HG02870 (cell line): ENCODE data around the gene EPB41L4A.

Experiments
- ATAC-seq: cut with Tn5 transposase; IDR thresholded peaks from one replicate; pipeline ENCODE4 v1.9.1; 2021; ENCODE audit warnings: mild to moderate bottlenecking, moderate library complexity; ENCODE audit not compliant: unreplicated experiment

Gene EPB41L4A

DNA sequence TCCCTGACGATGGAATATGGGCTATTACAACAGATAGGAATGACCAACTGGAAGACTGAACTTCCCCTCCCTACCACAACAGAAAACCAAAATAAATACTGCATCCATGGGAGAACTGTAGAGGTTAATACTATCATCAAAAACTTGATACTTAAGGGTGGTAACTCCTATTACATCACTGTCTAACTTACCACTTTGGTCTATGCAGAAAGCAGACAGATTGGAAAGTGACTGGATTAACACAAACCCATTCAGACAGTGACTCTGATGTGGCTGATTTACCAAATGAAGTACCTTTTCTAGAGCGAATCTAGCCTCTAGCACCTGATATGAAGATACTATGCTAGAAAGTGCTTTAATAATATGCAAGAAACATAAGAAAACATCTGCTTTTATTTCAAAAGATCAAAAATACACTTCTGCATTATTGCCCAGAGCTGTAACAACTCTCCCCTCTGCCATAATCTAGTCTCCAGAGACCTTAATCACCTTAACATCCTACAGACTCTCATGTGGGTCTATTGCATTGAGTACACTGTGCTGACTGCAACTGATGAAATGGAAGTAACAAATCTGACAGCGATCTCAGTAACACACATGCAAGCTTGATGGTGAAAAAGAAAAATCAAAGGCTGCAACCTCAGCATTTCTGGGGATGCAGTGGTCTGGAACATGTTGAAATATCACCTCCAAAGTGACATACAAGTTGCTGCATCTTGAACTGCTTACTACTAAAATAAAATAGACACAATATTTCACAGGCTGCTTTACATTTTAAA is 62.7 kb downstream of the EPB41L4A start:
- ATAC-seq = no peak

DNA sequence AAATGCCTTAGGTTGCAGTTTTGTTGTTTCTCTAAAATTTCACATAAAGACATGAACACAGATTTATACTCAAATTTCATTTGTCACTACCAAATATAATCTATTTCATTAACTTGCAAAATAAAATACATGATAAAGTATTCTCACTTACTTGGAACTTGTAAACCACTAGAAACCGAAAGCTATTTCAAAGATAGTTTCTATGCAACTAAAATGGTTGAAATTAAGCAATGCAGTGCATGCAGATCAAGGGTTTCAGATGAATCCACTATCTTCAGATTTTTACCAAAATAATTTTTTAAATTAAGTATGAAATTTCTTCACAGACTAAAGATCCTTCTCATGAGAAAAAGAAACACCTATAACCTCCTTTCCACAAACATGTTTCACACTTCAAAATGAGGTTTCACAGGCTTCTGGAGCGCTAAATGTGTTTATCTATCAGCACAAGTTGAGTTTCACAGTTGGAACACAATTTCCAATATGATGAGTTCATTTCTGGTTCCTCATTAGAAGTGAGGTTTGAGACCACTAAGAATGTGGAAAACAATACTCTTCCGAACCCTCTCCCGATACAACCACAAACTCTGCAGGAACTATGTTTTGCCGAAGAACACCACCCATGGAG is 63.9 kb downstream of the EPB41L4A start:
- no peak for ATAC-seq

DNA sequence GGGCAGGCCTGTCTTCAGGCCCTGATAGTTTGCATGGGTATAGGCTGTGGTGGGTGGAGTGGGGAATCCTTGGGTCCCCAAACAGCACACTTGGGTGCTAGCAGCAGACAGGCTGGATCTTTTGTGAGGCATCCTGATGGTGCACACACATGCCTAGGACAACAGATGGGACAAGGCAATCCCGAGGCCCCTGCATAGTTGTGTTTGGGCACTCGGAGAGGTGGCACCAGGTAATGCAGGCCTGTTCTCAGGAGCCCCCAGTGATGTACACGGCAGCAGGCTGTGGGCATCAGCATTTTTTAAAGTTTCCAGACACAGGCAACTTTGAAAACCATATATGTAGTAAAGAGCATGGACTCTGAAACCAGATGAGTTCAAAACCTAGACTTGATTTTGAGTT is 65.4 kb downstream of the EPB41L4A start:
- no peak for ATAC-seq

DNA sequence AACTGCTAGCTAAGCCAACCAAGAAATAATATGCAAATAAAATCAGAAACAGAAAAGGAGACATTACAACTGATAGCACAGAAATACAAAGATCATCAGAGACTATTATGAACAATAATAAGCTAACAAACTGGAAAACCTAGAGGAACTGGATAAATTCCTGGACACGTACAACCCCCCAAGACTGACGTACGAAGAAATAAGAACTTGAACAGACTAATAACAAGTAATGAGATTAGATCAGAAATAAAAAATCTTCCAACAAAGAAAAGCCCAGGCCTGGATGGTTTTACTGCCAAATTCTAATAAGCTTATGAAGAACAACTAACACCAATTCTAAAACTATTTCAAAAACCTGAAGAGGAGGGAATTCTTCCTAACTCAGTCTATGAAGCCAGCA is 67.9 kb downstream of the EPB41L4A start:
- no peak for ATAC-seq

DNA sequence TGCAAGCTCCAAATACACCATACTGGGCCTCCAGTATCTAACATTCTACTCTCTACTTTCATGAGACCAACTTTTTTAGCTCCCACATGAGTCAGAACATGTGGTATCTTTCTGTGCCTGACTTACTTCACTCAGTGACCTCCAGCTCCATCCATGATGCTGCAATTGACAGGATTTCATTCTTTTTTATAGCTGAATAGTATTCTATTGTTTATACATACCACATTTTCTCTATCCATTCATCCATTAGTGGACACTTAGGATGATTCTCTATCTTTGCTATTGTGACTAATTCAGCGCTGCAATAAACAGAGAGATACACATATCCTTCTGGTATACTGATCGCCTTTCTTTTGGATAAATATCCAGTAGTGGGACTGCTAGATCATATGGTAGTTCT is 68.5 kb downstream of the EPB41L4A start:
- ATAC-seq = no peak

GRCh38 chr5:112349371-112349770 is 69.7 kb downstream of the EPB41L4A start:
- ATAC-seq = peak; percentile 27

GRCh38 chr5:112348915-112349314 is 70.2 kb downstream of the EPB41L4A start:
- ATAC-seq = no peak

DNA sequence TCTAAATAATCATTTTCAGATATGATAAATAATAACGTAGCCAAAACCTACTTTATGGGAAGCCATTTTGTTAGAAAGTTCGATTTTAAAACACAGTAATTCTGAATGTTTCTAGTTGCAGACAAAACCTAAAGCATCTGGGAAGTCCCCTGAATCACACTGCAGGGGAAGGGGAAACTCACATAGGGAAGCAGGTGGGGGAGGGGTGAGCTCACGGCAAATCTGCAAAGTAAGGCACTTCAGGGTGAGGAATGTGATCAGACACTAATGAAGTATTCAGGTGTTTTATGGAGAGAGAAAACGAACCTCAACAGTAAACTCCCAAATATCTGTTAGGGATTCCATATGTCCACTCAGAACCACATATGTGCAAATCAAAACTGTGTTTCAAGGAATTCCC is 70.7 kb downstream of the EPB41L4A start:
- no peak for ATAC-seq

DNA sequence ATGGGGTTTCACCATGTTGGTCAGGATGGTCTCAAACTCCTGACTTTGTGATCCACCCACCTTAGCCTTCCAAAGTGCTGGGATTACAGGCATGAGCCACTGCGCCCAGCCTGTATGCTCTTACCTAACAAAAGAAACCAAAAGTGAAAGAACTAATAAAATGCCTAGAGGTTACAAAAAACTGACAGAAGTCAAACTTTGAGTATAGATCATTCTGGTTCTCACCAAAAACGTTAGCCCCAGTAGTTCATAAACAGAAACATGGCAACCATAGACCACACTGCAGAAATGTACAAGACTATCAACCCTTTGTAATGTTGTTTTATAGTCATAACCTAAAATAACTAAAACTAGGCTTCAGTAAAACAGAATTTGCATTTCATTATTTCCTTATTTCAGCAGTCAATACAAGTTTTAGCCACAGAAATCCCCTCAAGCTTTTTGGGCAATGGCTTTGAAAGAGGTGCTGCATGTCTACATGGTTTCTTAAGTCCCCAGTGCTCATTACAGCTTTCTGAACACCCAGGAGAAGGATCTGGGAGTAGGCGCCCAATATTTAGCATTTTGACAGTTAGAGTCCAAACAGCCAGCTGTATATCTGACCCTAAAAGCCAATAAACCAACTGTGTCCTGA is 72.5 kb downstream of the EPB41L4A start:
- ATAC-seq = peak; percentile 52

DNA sequence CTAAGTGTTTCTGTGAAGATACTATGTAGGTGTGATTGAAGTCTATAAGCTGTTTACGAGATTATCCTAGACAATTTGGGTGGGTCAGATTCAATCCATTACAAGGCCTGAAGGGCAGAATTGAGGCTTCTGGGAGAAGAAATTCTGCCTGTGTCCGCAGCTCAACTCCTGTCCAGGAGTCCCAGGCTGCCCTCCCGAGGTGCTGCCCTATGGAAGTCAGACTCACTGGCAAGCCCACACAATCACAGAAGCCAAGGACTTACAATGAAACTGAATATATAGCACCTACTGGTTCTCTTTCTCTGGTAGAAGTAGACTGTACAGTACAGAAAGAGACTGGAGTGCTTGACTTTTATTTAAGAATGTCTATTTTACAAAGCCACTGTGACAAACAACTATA is 74.5 kb downstream of the EPB41L4A start:
- no peak for ATAC-seq

DNA sequence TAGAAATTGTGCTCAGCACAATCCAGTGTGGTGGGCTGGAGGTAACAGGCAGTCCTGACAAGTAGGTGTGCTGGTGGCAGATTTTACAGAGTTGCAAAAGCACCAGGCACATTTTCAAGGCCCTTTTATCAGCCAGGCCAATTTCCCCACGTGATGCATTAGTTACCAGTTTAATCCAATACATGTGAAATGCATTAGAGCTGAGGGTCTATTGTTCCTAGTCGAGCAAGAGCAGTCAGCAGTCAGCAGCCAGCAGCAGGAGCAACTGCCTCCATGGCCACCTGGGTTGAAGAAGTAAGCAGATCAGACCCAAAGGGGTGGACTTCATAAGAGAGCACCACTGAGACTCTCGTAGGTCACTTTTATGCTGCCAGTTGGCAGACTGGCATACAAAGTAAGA is 76.7 kb downstream of the EPB41L4A start:
- ATAC-seq = no peak

DNA sequence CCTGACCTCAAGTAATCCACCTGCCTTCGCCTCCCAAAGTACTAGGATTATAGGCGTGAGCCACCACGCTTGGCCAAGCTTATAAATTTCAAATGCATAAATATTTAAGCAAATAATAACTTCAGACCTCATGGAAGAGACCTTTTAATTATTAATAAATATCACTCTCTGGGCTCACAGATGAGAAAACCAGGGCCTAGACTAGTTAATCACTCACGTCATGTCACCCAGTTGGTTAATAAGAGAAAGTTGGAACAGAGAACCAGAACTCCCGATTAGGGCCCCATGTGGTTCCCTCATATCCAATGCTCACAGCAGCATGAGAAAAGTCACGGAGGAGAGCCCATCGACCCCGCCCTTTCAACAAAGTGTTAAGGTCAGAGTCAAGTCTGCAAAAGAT is 79.3 kb downstream of the EPB41L4A start:
- ATAC-seq = no peak

DNA sequence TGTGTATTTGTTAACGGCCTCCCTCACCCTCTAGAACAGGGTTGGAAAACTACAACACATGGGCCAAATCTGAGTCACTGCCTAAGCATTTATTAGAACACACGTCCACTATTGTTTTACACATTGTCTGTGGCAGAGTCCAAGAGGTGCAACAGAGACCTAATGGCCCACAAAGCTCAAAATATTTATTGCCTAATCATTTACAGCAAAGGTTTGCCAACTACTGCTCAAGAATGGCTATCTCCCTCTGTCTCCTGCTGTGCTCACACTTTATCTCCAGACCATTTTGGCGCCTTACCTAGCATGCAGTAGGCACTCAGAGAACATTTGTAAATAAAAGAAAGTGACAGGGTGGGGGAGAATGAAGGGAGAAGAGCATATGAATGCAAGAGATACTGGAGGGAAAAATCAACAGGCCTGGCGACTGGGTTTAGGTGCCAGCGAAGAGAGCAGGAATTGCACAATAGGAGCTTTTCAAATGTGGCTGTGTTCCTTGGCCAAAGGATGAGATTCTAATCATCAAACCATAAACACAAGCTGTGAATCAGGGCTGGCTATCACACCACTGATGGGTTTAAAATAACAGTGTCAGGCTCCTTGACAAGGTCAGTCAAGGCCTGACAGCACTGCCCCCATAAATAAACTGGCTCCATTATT is 80.3 kb downstream of the EPB41L4A start:
- no peak for ATAC-seq

- no peak for ATAC-seq
Observed at GRCh38 chr5:112333331-112333781, 85.7 kb downstream of the EPB41L4A start.

DNA sequence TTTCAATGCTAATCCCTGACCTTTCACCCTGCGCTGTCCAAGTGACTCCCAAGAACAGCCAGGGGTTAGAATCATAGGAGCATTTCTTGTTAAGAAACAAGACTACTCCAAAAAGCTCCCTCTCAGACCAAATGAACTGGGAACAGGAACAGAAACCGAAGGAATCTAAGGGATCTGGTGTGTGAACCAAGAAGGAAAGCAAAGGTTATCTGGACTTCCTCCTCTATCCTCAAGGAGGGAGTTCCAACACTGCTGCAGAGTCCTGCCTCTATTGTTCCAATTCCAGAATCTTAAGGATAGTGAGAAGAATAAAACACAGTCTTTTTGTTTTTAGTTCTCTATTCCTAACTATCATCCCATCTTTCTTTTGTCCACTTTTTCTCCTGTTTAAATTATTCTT is 87.2 kb downstream of the EPB41L4A start:
- no peak for ATAC-seq

DNA sequence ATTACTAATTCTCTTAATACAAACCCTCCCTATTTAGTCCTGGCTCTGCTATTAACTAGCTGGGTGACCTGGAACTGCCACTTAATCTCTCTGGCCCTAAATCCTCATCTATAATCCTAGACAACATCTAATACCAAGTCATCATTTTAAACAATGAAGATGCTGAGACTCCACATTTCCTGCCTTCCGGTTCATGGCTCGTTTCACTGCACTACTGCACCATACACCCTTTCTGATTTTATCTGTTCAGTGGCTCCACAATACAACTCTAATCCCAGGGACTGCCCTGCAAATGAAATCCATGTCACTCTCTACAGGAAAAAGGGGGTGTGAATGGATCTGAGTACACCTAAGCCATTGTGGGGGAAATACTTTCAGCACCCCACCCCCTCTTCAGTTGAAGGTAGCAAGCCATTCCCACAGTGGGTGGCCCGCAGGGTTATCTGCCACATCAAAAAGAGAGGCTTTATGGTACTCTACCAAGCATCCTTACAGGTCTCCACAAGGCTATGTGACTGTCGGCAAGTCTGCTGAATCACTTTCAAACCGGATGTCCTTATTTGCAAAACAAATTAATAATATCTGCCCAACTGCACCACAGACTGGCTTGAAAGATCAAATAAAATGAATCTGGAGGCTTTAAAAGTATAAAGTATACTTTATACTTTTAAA is 89.5 kb downstream of the EPB41L4A start:
- ATAC-seq = peak; percentile 94

DNA sequence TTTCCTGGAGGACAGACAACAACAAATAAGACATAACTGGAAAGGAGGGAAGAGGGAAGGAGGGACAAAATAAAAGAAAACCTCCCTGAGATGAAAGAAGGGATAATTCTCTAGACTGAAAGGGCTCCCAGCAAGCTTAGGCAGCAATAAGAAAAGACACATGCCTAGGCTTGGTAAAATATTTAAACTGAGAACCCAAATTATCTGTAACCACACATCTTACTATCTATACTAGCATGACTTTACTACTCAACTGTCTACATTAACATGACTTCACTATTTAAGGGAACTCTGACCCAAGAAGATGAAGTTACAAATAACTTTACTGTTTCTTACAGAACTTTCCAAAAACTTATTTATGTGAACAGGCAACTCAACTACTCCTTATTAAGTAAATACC is 95.9 kb downstream of the EPB41L4A start:
- ATAC-seq = no peak

DNA sequence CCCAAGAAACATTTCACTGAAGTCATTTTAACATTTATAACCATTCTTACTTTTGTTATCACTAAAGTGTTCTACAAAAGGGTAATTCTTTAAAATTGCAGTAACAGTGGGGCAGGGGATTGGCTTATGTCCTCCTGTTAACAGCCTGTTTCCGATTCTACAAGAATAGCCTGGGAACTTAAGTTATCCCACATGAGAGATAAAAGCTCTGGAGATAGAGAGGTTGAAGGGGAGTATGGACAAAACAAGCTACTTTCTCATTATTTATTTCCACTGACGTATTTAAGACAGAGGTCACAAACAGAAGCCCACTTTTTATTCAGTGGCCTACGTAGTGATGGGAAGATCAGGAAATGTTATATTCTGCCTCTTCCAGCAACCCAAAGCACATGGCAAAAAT is 98.7 kb downstream of the EPB41L4A start:
- ATAC-seq = no peak

- ATAC-seq = no peak
Observed at GRCh38 chr5:112318346-112318745, 100.7 kb downstream of the EPB41L4A start.

DNA sequence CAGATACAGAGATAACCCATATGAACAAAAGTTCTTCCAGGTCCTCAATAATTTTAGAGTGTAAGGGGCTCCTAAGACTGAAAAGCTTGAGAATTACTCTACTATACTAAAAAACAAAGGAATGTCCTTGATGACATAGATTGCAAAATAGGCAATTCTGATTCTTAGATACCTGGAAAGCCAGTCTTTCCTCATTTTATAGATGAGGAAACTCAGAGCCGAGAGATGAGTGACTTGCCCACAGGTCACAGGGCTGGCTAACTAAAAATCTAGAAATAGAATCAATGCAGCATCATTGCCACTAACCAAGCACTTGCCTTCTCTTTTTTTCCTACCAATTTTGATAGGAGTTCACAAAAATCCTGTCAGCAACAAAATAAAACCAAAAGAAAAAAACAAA is 101.2 kb downstream of the EPB41L4A start:
- ATAC-seq = no peak

- ATAC-seq = no peak
Observed at GRCh38 chr5:112316731-112317130, 102.3 kb downstream of the EPB41L4A start.
